Measurements from ENCODE around the gene AGAP1. TPM values are rescaled to one million over a fixed set of nuclear protein-coding genes. Genes with fewer than 3 reads are reported as not detected.

AGAP1 gene
- total RNA-seq, 1 experiment from 2014 or later, result 56.4 TPM

- intact Hi-C loops (cut with micrococcal nuclease; ENCODE audit: unreplicated experiment), result no loop called here
- no peak overlapping the region for H3K27ac Mint-ChIP-seq (ENCODE audit: unreplicated experiment)
- peaks cover 25% of the 10 kb centered on the region for H3K4me1 Mint-ChIP-seq (ENCODE audit: low read depth, unreplicated experiment)
- no TSS peak for BruUV-seq (replicated peaks)
- H3K27me3 Mint-ChIP-seq (ENCODE audit: unreplicated experiment), result no peaks in the 10 kb centered on the region
- no peaks in the 10 kb centered on the region for H3K9me3 Mint-ChIP-seq (ENCODE audit: low read depth, unreplicated experiment)
- H3K4me3 Mint-ChIP-seq (ENCODE audit: low read depth, unreplicated experiment), result no peak overlapping the region
- H3K36me3 Mint-ChIP-seq (ENCODE audit: insufficient read depth, unreplicated experiment), result no peaks in the 10 kb centered on the region
- no peak for DNase-seq
- TF ChIP-seq CTCF (IDR thresholded peaks at IDR 0.05; ENCODE audit: unreplicated experiment), result no peak
- CTCF ChIA-PET, result no interaction called here
Observed at GRCh38 chr2:235521844-235522243, 28.0 kb downstream of the AGAP1 start.

GRCh38 chr2:235523021-235523420 lies 29.2 kb downstream of the AGAP1 start:
- BruUV-seq (replicated peaks), result no TSS peak
- Mint-ChIP-seq H3K36me3 (ENCODE audit: insufficient read depth, unreplicated experiment) (no peaks in the 10 kb centered on the region), H3K4me1 (ENCODE audit: low read depth, unreplicated experiment) (peaks cover 21% of the 10 kb centered on the region), H3K9me3 (ENCODE audit: low read depth, unreplicated experiment) (no peaks in the 10 kb centered on the region), H3K27me3 (ENCODE audit: unreplicated experiment) (no peaks in the 10 kb centered on the region), H3K27ac (ENCODE audit: unreplicated experiment) (no peak overlapping the region), H3K4me3 (ENCODE audit: low read depth, unreplicated experiment) (no peak overlapping the region)
- CTCF ChIA-PET, result no interaction called here
- no peak for TF ChIP-seq CTCF (IDR thresholded peaks at IDR 0.05; ENCODE audit: unreplicated experiment)
- DNase-seq, result no peak
- intact Hi-C loops (cut with micrococcal nuclease; ENCODE audit: unreplicated experiment), result no loop called here

- intact Hi-C loops (cut with micrococcal nuclease; ENCODE audit: unreplicated experiment), result no loop called here
- Mint-ChIP-seq H3K36me3 (ENCODE audit: insufficient read depth, unreplicated experiment) (no peaks in the 10 kb centered on the region), H3K27ac (ENCODE audit: unreplicated experiment) (no peak overlapping the region), H3K9me3 (ENCODE audit: low read depth, unreplicated experiment) (no peaks in the 10 kb centered on the region), H3K27me3 (ENCODE audit: unreplicated experiment) (no peaks in the 10 kb centered on the region), H3K4me3 (ENCODE audit: low read depth, unreplicated experiment) (no peak overlapping the region), H3K4me1 (ENCODE audit: low read depth, unreplicated experiment) (peaks cover 15% of the 10 kb centered on the region)
- BruUV-seq (replicated peaks), result no TSS peak
- CTCF ChIA-PET, result no interaction called here
- TF ChIP-seq CTCF (IDR thresholded peaks at IDR 0.05; ENCODE audit: unreplicated experiment), result no peak
- DNase-seq, result no peak
Observed at GRCh38 chr2:235523486-235524150, 29.8 kb downstream of the AGAP1 start.

- CTCF ChIA-PET, result no interaction called here
- Mint-ChIP-seq H3K4me1 (ENCODE audit: low read depth, unreplicated experiment) (peaks cover 10% of the 10 kb centered on the region), H3K9me3 (ENCODE audit: low read depth, unreplicated experiment) (no peaks in the 10 kb centered on the region), H3K27me3 (ENCODE audit: unreplicated experiment) (no peaks in the 10 kb centered on the region), H3K4me3 (ENCODE audit: low read depth, unreplicated experiment) (no peak overlapping the region), H3K27ac (ENCODE audit: unreplicated experiment) (no peak overlapping the region), H3K36me3 (ENCODE audit: insufficient read depth, unreplicated experiment) (no peaks in the 10 kb centered on the region)
- no peak for DNase-seq
- no TSS peak for BruUV-seq (replicated peaks)
- intact Hi-C loops (cut with micrococcal nuclease; ENCODE audit: unreplicated experiment), result no loop called here
- no peak for TF ChIP-seq CTCF (IDR thresholded peaks at IDR 0.05; ENCODE audit: unreplicated experiment)
Observed at GRCh38 chr2:235526166-235526565, 32.3 kb downstream of the AGAP1 start.

All from Calu3 (cell line).